Cortex of kidney (tissue), 1 donor: Measurements from ENCODE around the gene GDF9.

Source experiments
- DNase-seq: peaks from one replicate; lab custom pipeline; 2025; lab: John Stamatoyannopoulos, UW

GDF9 gene

DNA sequence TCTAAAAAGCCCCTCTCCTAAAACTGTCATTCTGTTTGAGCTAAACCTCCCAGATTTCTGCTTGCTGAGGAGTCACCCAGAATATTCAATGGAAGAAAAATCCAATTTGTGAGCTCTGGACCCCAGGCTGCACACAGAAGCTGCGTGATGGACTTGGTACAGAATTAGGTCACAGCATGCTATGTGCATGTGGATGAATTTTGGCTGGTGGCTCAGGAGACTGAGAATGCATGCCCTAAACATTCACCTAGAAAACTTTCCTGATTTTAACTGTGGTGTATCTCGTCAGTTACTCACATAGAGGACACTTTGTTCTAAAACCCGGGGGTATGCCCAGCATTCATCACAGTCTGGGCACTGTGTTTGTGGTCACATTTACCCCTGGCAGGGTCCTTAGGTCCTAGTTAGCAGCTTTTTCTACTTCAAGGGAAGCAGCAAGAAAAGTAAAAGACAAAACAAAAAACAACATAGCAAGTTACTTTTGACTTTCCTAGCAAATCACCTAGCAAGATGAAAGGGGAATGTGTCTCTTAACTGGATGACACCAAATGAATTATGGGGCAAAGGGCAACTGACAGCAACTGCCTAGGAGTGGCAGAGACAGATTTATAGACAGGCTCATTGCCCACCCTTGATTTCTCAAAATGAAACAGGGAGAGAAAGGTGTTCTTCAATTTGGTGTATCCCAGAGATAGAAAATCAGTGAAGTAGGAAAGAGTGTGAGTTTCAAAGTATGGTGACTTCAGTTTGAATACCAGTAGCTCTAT, 27.6 kb downstream of the GDF9 start:
- DNase-seq: no peak

DNA sequence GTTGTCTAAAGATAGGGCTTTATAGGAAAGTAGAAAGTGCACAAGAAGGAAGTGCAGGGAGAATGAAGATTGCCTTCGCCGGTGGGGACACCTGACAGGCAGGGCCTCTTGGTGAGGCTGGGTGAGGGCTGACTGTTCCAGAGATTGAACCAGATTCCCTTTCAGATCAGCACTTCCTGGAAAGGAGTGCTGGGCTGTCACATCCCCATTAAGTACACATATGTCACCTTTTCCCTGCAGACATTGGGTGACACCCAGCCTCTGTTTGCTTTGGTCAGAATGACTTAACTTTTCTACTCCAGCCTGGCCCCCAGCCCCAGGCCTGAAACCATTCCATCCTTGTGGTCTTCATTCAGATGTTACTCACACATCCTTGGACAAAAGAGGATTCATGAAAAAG, 28.4 kb downstream of the GDF9 start:
- no peak for DNase-seq

DNA sequence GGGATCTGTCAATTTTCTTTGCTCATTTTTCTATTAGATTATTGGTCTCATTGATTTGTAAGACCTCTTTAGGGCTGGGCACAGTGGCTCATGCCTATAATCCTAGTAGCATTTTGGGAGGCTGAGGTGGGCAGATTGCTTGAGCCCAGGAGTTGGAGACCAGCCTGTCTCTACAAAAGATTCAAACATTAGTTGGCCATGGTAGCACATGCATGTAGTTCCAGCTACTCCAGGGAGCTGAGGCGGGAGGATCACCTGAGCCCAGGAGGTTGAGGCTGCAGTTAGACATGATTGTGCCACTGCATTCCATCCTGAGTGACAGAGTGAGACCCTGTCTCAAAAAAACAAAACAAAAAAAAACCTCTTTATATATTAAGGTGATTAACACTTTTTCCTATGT, 29.4 kb downstream of the GDF9 start:
- no peak for DNase-seq

DNA sequence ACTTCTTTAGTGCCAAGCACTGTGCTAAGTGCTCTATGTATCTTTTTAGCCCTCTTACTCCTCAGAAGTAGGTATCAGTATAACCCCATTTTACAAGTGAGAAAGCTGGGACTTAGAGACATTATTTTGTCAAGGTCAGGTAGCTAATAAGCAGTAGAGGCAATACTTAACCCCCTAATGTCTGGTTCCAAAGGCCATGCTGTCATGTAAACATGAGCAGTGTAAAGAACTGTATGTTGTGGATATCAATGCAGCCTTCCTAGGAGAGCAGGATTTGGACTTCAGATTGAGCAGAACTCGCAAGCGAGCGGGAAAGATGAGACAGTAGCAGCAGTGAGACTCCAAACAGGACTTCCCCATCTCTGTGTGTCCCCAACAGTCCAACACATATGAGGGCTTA, 32.2 kb downstream of the GDF9 start:
- DNase-seq: no peak

DNA sequence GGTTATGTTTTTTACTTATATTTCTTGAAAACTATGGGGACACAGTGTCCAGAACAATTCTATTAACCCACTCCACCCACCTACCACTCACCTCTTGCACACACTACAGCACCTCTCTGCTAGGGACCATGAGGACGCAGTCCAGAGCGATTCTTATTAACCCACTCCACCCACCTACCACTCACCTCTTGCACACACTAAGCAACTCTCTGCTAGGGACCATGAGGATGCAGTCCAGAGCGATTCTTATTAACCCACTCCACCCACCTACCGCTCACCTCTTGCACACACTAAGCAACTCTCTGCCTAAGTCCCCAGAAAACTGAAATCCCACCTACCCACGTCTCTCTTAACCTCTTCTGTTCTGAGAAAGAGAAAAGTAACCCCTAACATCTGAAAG, 33.7 kb downstream of the GDF9 start:
- no peak for DNase-seq

DNA sequence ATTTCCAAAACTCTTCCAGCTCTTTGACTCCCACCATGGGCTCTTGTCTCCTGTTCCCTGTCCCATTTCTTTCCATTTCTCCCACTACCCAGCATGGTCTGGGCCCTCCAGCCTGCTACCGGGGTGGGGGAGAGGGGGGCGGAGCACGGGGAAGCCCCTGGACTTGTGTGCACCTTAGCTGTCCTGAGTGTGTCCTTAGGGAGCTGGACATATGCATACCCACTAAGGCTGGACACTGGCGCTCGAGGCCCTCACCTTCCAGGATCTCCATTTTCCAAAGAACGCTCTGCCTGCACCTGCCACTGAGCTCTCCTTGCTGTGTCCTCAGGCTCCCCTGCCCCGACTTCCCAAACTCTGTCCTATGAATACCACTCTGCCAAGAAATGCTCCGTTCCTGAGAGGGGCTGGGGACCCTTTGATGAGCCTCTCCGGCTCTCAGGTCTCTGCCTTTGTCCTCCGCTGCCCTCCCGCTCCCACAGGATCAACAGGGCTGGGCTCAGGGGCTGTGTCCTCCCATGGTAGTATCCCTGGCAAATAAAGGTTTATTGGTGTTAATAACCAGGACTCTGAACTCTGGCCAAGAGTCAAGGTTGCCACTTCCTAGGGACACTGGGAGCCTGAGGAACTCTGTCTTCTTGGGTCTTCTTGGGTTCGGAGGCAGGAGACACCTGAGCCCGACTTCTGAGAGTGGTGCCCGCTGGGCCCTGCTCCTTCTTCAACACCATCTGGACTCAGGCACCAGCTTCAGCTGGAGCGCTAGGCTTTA, 35.0 kb downstream of the GDF9 start:
- no peak for DNase-seq

DNA sequence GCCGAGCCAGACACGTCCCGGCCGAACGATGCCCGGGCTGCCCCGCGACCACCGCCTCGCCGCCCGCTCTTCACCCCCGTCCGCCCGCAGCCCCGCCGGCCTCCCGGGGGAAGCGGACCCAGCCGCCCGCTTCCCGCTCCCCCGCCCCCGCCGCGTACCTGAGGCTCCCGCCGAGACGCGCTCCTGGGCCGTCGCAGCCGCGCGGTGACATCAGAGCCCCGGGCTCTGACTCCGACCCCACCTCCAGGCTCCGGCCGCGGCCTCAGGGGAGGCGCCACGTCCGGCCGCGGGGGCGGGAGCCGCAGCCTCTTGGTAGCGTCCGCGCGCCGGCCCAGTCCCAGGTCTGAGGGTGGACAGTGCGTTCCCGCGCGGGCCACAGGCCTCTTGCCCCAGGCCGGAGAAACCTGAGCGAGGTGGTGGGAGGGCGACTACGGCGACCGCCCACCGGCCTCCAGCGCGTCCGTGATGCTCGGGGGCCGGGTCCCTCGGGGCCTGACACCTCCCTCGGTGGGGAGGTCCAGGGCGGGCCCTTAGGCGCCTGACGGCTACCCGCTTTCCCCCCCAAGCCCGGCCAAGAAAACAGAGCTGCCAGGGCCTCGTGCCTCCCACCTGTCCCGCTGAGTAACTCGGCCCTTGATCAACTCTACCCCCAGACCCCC, 35.7 kb downstream of the GDF9 start, which contains the start of gene SHROOM1:
Gene SHROOM1 (minus strand): TSS at position 212 of the 659 bp plus-strand sequence. CDS start 4,507 bp downstream, outside the sequence.
- DNase-seq: no peak

DNA sequence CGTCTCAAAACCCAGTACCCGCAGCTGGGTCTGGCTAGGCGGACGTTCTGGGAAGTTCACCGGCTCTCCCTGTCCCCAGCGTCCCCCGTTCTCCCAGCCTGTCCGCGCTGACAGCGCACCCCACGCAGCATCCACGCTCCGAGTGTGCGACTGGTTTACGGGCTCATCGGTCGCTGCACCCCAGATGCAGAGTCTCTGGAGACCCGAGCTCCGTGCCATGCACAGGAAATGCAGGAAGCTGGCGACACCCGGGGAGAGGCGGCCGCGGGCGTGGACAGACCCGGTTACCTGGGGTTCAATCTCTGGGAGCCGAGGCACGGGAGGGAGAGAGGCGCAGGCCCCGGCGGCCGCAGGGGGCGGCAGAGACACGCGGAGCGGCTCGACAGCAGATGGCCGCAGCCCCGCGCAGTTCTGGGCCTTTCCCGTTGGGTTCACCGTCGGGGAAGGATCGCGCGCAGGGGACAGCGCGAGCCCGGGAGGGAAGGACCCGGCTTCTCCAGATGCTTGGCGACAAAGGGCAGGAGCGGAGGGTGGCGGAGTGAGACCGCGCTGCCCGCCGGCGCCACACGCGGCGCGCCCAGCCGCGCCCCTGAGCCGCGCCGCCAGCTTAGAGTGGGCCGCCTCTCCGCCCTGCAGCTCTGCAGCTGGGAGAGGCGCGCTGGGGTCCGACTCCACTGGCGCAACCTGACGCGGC, 36.4 kb downstream of the GDF9 start:
- no peak for DNase-seq

DNA sequence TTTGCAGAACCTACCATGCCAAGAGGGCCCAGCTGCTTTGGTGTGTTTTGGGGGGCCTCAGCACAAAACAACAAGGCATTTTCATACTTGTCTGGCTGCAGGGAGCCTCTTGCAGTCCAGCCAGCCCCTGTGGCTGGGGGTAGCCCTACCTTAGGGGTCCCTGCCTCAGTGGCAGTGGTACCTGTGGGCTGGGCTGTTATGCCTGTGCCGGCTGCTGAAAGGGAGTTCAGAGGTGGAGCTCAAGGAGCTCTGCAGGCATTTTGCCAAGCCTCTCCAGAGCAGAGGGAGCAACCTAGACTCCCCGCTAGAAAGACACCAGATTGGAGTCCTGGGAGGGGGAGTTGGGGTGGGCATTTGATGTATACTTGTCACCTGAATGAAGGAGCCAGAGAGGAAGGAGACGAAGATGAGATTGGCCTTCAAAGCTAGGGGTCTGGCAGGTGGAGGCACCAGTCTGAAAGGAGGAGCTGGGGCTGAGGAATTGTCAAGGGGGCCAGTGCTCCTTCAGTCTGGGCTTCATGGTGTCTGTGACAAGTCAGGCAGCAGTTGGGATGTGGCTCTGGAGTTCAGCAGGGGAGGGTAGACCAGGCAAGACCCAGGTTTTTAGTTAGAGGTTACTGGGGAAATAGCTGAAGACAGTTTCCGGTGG, 37.3 kb downstream of the GDF9 start:
- no peak for DNase-seq

DNA sequence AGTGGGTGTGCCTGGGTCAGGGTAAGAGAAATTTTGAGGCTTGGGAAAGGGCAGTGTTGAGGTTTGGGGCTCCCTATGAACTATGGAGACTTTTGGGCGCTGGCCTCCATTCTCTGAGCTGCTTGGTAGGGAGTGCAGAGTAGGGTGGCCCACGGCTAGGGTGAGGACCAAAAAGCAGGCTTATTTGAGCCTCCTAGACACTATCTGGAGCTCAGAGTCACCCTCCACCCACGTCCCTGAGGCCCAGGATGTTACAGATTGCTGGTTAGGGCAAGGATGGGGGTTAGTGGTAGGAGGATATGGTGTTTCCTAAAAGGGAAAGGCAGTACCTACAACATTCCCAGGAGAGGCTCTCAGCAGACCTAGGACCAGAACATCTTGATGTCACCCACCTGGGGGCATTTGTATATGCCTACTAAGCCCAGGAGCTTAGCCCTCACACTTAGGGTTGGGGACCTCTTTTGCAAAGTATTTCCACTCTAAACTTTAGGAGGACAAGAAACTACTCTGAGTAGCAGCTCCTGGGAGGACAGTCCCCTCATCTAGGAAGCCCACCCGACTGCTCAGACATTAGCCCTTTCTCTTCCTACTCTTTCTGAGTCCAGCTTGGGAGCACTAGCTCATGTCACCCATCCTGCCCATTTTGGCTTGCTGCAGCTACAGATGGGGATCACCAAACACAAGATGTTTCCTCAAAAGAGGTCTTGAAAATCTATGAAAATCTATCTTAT, 38.2 kb downstream of the GDF9 start:
- no peak for DNase-seq

DNA sequence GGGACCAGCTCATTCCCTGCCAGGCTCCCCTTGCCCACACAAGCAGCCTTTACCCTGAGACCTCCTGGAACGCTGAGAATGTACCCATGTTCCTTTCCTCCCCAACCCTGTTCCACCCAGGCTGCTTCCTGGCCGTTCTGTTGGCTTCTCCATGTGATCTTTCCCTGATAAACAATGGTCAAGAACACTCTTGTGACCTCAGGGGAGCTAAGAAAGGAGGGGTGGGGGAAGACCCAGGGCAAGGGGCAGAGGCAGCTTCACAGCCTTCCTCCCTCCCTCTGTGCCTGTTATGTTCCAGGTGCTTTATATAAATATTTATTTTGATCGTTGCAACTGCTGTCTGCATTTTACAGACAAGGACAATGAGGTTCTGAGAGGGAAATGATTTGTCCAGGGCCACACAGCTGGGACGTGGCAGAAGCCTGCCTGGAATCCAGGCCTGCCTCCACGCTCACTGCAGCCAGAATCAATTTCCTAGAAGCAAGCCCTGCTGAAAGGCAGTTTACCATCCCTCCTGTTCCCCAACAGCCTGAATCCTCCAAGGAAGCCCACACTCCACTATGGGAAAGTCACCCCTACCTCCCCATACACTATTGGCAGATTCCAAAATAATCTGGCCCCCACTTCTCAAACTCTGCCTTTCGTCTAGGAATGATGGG, 39.7 kb downstream of the GDF9 start:
- DNase-seq: no peak

DNA sequence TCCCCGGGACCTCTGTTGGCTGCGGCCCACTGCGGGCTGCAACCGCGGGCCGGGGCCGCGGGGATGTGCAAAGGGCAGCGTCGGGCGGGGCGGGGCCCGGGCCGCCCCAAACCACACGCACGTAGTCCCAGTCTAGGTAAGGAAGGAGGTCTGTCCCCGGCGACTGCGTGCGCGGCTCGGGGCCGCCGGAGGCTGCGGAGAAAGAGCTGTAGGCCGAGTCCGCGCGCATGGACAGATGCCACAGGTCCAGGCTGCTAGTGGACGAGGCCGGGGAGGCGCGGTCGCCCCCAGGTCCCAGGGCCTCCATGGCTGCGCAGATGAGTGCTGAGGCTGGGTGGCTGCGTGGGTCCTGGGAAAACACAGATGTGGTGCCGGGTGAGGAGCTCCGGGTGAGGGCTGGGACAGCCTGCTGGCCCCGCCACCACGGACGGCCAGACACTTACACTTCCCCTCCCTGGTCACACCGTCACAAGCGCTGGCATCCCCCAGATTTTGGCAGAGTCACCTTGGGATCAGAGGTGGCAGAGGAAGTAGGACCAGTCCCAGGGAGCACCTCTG, 40.4 kb downstream of the GDF9 start:
- DNase-seq: no peak

DNA sequence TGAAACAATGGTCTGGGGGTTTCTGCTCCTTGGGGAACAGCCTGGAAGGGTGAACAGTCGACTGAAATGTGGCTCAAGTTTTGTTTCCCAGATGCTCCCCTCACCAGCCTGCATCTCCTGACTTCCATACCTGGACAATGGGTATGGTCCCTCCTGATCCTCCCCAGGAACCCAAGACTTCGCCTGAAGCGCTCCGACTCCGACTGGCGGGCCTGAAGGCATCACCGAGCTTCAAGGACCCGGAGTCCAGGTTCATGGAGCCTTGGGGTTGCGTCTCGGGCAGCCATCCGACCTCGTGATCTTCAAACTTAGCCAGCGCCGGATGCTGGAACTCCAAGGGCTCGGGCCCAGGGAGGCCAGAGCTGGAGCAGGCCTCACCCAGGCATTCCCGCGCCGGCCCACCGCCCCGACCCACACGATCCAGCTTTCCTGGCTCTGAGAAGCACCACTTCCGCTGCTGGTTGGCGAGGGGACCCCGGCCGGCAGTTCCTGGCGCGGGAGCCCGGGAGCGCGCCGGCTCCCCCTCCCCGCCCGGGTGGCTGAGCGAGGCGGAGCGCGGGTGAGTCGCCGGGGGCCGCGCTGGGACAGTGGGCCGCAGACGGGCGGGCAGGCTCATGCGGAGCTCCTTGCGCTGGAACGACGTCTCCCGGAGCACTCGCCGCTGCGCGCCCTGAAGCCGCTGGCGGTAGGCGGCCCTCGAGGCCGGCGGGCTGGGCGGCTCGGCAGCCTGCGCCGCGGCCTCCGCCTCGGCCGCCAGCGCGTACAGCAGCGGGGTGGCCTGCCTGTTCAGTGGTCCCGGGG, 41.0 kb downstream of the GDF9 start:
- no peak for DNase-seq

DNA sequence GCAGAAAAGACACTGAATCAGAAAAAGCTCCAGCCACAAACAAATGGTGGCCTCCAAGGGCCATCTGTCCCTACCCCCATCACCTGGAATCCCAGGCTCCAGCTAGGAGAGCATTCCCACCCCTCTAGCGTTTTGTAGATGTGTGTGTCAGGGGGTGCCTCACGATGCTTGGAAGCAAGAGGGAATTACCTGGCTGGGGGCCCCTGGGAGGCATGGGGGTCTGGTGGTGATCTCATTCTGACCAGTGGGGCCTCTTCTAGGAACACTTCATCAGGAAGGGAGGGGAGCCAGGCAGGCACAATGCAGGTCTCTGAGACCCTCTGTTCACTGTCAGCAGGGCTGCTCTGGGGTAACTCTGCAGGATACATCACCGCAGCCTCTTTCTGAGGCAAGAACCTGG, 41.8 kb downstream of the GDF9 start:
- no peak for DNase-seq

DNA sequence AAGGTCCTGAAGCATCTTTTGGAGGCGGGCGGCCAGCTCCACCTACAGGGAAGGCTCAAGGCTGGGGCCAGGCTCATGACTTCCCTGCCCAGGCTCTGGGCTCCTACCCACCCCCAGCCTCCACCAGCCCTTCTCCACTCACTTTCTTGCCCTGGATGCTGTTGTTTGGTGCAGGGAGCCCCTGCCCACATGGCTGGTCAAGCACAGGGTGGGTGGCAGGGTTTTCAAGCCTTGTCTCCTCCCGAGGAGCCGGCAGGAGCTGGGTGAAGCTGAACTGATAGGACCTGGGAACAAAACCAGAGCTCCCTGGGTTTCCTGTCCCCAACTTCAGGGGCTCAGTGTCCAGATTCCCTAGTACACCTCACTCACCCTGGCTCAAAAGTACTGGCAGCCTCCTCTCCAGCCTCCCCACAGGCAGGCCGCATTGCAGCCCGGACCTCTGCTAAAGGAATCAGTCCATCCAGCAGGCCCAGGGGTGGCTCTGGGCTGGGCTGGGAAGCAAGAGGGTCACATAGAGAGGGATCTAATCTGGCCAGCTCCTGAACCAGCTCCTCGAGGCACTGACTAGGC, 42.7 kb downstream of the GDF9 start:
- no peak for DNase-seq

DNA sequence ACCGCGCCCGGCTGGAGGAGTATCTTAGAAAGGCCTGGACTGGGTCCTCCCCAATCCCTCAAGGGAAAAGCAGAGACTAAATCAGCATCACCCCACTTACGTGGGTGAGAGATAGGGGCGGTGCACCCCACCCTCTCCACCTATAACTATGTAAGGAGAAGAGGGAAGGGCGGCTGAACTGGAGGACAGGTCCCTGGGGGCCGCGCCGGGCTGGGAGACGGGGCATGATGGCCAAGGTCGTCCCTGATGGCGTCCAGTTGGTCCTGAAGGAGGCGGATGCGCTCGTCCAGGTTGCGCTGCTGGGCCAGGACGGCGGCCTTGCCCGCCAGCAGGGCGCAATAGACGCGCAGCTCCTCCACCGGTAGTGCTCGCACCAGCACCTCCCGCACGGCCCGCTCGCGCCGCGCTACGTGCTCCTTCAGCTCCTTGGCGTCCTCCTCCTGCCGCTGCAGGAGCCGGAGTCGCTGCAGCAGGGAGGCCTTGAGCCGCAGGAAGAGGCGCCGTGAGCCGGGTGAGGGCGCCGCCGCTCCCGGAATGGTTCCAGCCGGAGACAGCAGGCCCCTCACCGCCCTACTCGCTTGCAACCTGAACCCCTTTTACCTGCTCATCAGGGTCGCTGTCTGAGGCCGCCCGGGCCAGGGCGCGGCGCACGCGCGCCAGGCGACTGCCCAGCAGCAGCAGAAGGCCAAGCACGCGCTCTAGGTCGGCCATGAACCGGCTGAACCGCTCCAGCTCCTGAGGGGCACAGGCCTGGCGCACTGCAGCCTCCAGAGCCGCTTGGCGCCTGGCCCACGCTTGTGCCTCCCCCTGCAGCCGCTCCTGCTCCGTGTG, 43.4 kb downstream of the GDF9 start:
- DNase-seq: no peak

DNA sequence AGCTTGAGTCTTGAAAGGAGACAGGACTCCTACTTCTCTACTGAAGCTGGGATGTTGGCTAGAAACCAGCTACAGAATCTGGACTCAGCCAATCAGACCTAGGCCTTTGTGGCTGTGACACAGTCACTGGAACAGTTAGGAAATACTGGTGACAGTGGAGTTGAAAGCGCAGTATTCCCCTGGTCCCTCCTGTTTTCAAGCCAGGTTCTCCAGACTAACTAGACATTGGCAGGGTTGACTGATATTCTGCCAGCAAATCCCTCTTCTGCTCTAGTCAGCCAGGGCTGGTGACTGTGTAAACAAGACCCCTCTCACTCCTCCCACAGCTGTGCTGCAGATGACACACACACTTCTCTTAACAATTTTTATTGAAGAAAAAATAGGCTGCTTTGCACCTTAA, 44.5 kb downstream of the GDF9 start:
- DNase-seq: no peak

DNA sequence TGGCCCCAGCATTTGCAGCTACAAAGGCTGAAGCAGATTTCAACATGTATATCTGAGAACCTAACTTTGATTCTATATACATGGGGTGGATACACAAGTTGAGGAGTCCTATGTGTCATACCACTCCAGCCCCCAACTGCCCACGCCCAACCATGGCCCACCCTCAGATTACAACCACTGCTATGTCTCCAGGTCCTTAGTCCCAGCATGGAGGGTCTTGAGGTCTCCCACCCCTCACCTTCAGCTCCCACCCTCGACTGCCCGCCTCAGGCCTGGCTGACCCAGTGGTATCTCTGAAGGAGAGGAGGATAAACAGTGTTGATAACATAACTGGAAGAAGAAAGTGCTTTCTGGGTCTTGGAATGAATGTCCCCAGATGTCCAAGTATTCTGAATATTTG, 44.9 kb downstream of the GDF9 start:
- no peak for DNase-seq
